M059J (cell line): ENCODE measurements around the gene TMEM179. TPM values are rescaled to one million over a fixed set of nuclear protein-coding genes. Genes with fewer than 3 reads are reported as not detected.

Experiments
- DNase-seq: peaks from one replicate; pipeline ENCODE4 v3.0.0-alpha.2; 2012; ENCODE audit warnings: low read depth
- total RNA-seq: library from RNA; depleted of rRNA; stranded (reverse); fragments of >200 nt; shearing (Covaris generic); gene quantifications from 2 replicates; pipeline ENCODE4 v1.2.3, GENCODE V29; 2014; rRNA removed

TMEM179 gene
- total RNA-seq, 1 experiment from 2014 or later, result 0.49 TPM

DNA sequence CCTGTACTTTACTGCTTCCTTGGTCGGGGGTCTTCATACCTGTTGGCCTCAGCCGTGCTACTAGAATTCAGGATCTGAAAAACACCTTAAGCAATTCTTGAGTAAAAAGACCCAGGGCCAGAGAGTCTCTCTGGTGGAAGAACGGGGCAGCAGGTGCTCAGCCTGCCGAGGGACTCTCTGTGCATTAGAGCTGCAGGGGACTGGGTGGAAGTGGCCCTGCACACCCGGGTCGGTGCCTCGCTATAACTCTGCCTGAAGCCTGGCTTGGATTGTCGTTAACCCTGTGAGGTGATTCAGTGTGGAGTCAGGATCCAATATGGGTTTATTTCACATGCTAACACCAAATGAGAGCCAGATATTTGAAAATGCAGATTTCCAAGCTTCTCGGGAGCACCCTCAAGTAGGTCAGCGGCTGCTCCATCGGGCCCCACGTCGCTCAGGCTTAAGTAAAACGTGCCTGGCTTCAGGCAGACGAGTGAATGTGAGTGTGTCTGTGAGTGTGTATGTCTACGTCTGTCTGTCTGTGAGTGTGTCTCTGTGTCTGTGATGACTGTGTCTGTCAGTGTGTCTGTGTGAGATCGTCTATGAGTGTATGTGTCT lies 60.1 kb downstream of the TMEM179 start:
- no peak for DNase-seq

DNA sequence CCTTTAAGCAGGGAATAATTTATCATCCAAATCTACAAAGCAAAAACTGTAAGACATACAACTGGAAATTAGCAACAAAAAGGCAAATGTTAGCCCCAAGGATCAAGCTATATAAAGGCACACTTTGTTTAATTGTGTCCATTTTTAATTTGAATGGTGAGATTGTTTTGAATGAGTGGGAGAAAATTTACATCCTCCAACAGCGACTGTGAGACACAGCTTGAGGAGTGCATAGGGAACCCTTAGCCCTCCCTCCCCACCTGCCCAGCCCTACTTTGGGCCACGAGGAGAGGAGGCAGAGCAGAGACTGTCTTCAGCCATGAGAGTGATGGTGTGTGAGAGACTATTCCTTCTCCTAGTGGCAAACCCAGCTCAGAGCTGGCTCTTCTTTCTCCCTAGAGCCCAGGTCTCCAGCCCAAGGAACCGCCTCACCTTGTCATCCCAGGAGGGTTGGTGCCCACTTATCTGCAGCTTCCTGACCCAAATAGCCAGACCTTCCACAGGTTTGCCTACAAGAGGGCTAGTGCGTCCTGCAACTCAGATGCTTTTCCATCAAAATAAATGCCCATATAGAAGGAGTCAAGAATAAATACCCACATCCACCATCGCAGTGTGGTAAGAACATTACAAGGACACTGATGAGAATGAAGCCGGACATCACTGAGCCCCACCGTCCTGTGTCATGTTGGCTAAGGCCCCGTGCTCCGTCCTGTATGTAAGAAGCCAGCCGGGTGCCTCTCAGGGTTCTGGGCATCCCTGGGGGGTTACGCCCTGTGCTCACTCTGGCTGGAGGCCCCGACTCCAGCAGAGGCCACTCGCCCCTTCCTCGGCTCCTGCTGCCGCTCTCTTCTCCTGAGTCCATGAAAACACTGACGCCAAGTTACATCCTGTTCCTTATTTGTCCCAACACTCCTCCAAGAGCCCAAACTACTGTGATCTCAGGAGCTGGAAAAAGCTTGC lies 61.4 kb downstream of the TMEM179 start:
- no peak for DNase-seq

DNA sequence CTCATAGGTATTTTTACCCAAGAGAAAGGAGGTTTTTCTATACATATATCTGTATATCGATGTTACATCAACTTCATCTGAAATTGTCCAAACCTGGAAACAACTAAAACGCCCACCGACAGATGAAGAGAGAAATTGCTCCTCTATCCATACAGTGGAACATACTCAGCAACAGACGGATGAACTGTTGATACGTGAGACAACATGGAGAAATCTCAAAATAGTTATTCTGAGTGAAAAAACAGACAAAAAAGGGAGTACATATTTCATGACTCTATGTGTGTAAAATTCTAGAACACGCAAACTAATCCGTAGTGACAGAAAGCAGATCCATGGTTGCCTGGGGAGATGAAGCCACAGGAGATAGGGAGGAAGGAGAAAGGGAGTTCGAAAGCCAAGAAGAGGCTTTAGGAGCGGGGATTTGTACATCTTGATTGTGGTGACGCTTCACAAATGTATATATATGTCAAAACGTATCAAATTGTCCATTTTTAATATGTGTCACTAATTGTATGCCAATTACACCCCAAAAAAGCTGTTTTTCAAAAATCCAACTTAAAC lies 62.6 kb downstream of the TMEM179 start:
- DNase-seq, result no peak

Other genes with a start within 250 kb of the TMEM179 start
- gene C14orf180, start 25.0 kb downstream of the TMEM179 start, total RNA-seq, result not detected in 2 replicates
- 24.8 and 25.6 TPM in 2 replicates for gene INF2, start 84.8 kb upstream of the TMEM179 start, total RNA-seq
- gene ADSS1, start 119.5 kb upstream of the TMEM179 start, total RNA-seq, result 0.05 and 0.84 TPM in 2 replicates
- 292 and 348 TPM in 2 replicates for gene SIVA1, start 148.4 kb upstream of the TMEM179 start, total RNA-seq
- gene AKT1, start 191.0 kb upstream of the TMEM179 start, total RNA-seq, result 81.6 and 134 TPM in 2 replicates
- gene ZBTB42, start 196.3 kb upstream of the TMEM179 start, total RNA-seq, result 3.3 and 4.1 TPM in 2 replicates